Heart right ventricle (tissue), 16 donors: Measurements from ENCODE around the gene CHST11. TPM values are rescaled to one million over a fixed set of nuclear protein-coding genes. Genes with fewer than 3 reads are reported as not detected.

ENCODE experiments used
- ATAC-seq, 8 donors: fragments of 200-7000 bp; cut with Tn5 transposase; one replicate each; pipeline ENCODE4 v1.9.1; 2020; ENCODE audit warnings: mild to moderate bottlenecking in 8 of 8, moderate library complexity in 8 of 8, moderate number of reproducible peaks in 1 of 8
- DNase-seq, 2 donors: peaks; one replicate each; pipeline ENCODE4 v3.0.0-alpha.2; 2020
- H3K27ac ChIP-seq, 10 donors: fragments of 200-600 bp; sonication (generic) in 2 of 10; one replicate each; pipeline versions ENCODE4 v1.5.0 to v1.8.0; 2020 to 2022; ENCODE audit warnings: mild to moderate bottlenecking in 3 of 10
- H3K27me3 ChIP-seq, 7 donors: fragments of 200-600 bp; one replicate each; pipeline ENCODE4 v1.8.0; 2021 to 2022; ENCODE audit warnings: mild to moderate bottlenecking in 2 of 7
- H3K36me3 ChIP-seq, 9 donors: fragments of 200-600 bp; sonication (generic) in 1 of 9; one replicate each; pipeline versions ENCODE4 v1.5.0 to v1.8.0; 2020 to 2022; ENCODE audit warnings: mild to moderate bottlenecking in 2 of 9
- H3K4me1 ChIP-seq, 9 donors: fragments of 200-600 bp; sonication (generic) in 1 of 9; one replicate each; pipeline versions ENCODE4 v1.5.0 to v1.8.0; 2020 to 2022; ENCODE audit warnings: mild to moderate bottlenecking in 4 of 9
- H3K4me3 ChIP-seq, 10 donors: fragments of 200-600 bp; sonication (generic) in 2 of 10; one replicate each; pipeline versions ENCODE4 v1.5.0 to v1.8.0; 2020 to 2022; ENCODE audit warnings: mild to moderate bottlenecking in 7 of 10, moderate library complexity in 2 of 10
- H3K9me3 ChIP-seq, 11 donors: fragments of 200-600 bp in 10 of 11; sonication (generic) in 2 of 11; one replicate each; pipeline versions ENCODE4 v1.5.0 to v1.8.0; 2013 to 2022; ENCODE audit warnings: mild to moderate bottlenecking in 2 of 11, control low read depth in 1 of 11, moderate library complexity in 1 of 11
- WGBS, 2 donors: extraction: QIAGEN DNeasy Blood & Tissue Kit; methylation state at CpG; one replicate each; pipeline ENCODE4 v1.1.7; 2013; ENCODE audit warnings: inconsistent platforms in 1 of 2; 5-methylcytosine and 5-hydroxymethylcytosine counted together
- intact Hi-C, 10 donors: fragments of 100-400 bp; cut with DNase I; formaldehyde crosslinking; loops; one replicate each; pipeline versions ENCODE4 v1.11.1 to v1.14.2; 2022
- polyA plus RNA-seq, 2 donors: library from polyadenylated mRNA; stranded (reverse); fragments of 200-250 nt; gene quantifications; one replicate each; pipeline ENCODE4 v1.2.3, GENCODE V29; 2013
- total RNA-seq, 10 donors: library from RNA; stranded (reverse); fragmentation: NEBNext Ultra II Directional in 3 of 10; extraction: Animal tissue kit (Norgen Biotek cat#: 25700) in 3 of 10; gene quantifications; one replicate each; pipeline versions ENCODE4 v1.2.1 to v1.2.4, GENCODE V29; 2021 to 2023
- TF ChIP-seq, protein P1 (sequence below), 9 donors: fragments of 200-600 bp; sonication (generic) in 2 of 9; IDR thresholded peaks; one replicate each; pipeline versions ENCODE4 v1.5.0 to v1.8.0; 2021 to 2022; ENCODE audit warnings: antibody characterized with exemption in 9 of 9, mild to moderate bottlenecking in 5 of 9, moderate library complexity in 1 of 9
- donor health status: Arrhythmogenic right ventricular cardiomyopathy.
- donor health status: ischemic (EF 13 %, LVEDD 7.1; RV severe dilation, severe dysfunction).
- donor health status: healthy with polysubstance abuse.
- donor health status: DM: no; HTN: yes; CAD: no.
- donor health status: DM: no; HTN: no; CAD: no.
- donor health status: ischemic (EF 25% LVEDD 6.9; RV normal size, moderate dysfunction).
- donor health status: ischemic (EF 25% LVEDD 5.7; RV mildly dilated, moderate dysfunction).
- donor health status: healthy.
- donor health status: DM: yes; HTN: yes; CAD: no.
- donor health status: Ischemic cardiomyopathy.
- donor health status: ischemic (EF 35%, LVEDD 5.7; RV mildly dilated, moderate dysfunction).
- donor health status: nonischemic (EF 11% LVEDD 7.7; RV severe dilation, severe dysfunction).
- donor health status: DM: yes; HTN: yes; CAD: no.
- donor health status: PGD.
- donor health status: ischemic (EF 29% LVEDD 5.4; RV normal size, mild dysfunction).
- donor health status: nonischemic (EF 23%, LVEDD 6.1; RV moderate dilation, normal function).

The CHST11 gene
- total and polyA plus RNA-seq, 12 donors: 1.1 to 12.7 (median 4.3) TPM

- peaks cover 0 to 3% (median 0%) of the 10 kb centered on the region in 7 donors for H3K27me3 ChIP-seq
- no peak overlapping the region for H3K4me3 ChIP-seq
- no peaks in the 10 kb centered on the region for H3K9me3 ChIP-seq
- DNase-seq: no peak
- 55 to 61% methylated on average over 6 of the region's 6 CpGs for WGBS, 2 donors
- ATAC-seq: no peak
- TF ChIP-seq, protein P1, sequence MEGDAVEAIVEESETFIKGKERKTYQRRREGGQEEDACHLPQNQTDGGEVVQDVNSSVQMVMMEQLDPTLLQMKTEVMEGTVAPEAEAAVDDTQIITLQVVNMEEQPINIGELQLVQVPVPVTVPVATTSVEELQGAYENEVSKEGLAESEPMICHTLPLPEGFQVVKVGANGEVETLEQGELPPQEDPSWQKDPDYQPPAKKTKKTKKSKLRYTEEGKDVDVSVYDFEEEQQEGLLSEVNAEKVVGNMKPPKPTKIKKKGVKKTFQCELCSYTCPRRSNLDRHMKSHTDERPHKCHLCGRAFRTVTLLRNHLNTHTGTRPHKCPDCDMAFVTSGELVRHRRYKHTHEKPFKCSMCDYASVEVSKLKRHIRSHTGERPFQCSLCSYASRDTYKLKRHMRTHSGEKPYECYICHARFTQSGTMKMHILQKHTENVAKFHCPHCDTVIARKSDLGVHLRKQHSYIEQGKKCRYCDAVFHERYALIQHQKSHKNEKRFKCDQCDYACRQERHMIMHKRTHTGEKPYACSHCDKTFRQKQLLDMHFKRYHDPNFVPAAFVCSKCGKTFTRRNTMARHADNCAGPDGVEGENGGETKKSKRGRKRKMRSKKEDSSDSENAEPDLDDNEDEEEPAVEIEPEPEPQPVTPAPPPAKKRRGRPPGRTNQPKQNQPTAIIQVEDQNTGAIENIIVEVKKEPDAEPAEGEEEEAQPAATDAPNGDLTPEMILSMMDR (IDR thresholded peaks at IDR 0.05): no peak
- H3K36me3 ChIP-seq: no peaks in the 10 kb centered on the region
- intact Hi-C loops: no loop called here
- no peaks in the 10 kb centered on the region for H3K4me1 ChIP-seq
- H3K27ac ChIP-seq: no peak overlapping the region
Measured at GRCh38 chr12:104414581-104415341, 42.0 kb upstream of the CHST11 start.

GRCh38 chr12:104415342-104415980 is 41.3 kb upstream of the CHST11 start:
- intact Hi-C loops: no loop called here
- ATAC-seq (no peak), DNase-seq (no peak)
- peaks cover 0 to 3% (median 0%) of the 10 kb centered on the region in 7 donors for H3K27me3 ChIP-seq
- no peak overlapping the region for H3K27ac ChIP-seq
- H3K4me3 ChIP-seq: no peak overlapping the region
- H3K36me3 ChIP-seq: no peaks in the 10 kb centered on the region
- 82 to 88% methylated on average over 9 of the region's 9 CpGs for WGBS, 2 donors
- TF ChIP-seq, protein P1 (IDR thresholded peaks at IDR 0.05): no peak
- H3K4me1 ChIP-seq: no peaks in the 10 kb centered on the region
- H3K9me3 ChIP-seq: no peaks in the 10 kb centered on the region

- H3K9me3 ChIP-seq: no peaks in the 10 kb centered on the region
- H3K27me3 ChIP-seq: peaks cover 0 to 3% (median 0%) of the 10 kb centered on the region in 7 donors
- no peak for DNase-seq
- TF ChIP-seq, protein P1 (IDR thresholded peaks at IDR 0.05): no peak
- H3K4me3 ChIP-seq: no peak overlapping the region
- no peaks in the 10 kb centered on the region for H3K36me3 ChIP-seq
- ATAC-seq: no peak
- no peak overlapping the region for H3K27ac ChIP-seq
- no peaks in the 10 kb centered on the region for H3K4me1 ChIP-seq
- intact Hi-C loops: no loop called here
- WGBS, 2 donors: 76 to 79% methylated on average over 6 of the region's 6 CpGs
Measured at GRCh38 chr12:104416136-104416535, 40.6 kb upstream of the CHST11 start.

DNA sequence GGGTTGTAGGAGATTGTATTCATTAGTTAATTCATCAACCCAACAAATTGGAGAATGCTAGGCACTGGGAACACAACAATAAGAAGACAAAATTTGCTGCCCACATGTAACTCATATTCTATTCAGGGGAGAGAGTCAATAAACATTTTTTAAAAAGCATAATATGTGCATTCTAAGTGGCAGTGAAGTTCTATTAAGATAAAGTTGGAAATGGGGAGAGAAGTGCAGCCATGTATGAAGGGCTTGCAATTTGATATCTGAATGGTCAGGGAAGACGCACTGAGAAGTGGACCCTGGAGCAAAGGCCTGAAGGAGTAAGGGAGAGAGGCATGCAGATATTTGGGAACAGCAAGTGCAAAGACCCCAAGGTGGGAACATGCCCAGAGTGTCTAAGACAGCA is 40.2 kb upstream of the CHST11 start:
- Histone ChIP-seq H3K4me3 (no peak overlapping the region), H3K36me3 (no peaks in the 10 kb centered on the region), H3K27ac (no peak overlapping the region), H3K9me3 (no peaks in the 10 kb centered on the region), H3K4me1 (no peaks in the 10 kb centered on the region), H3K27me3 (peaks cover 0 to 3% (median 0%) of the 10 kb centered on the region in 7 donors)
- ATAC-seq (no peak), DNase-seq (no peak)
- WGBS, 2 donors: 0 to 69% methylated on average over 1 of the region's 1 CpG
- intact Hi-C loops: no loop called here
- TF ChIP-seq, protein P1 (IDR thresholded peaks at IDR 0.05): no peak
